Measurements from ENCODE around the gene CFAP57. TPM values are rescaled to one million over a fixed set of nuclear protein-coding genes. Genes with fewer than 3 reads are reported as not detected.

CFAP57 gene
- total RNA-seq, 1 donor from 2014 or later = not detected

- Histone ChIP-seq H3K36me3 (peaks cover 0 to 21% of the 10 kb centered on the region in 2 donors), H3K9me3 (no peaks in the 10 kb centered on the region), H3K27me3 (no peaks in the 10 kb centered on the region), H3K27ac (no peak overlapping the region), H3K4me1 (peaks cover 23% of the 10 kb centered on the region), H3K4me3 (peak overlapping the region; percentile 95 to 96)
- no peak for DNase-seq (ENCODE audit: extremely low spot score in 2 of 2)
- intact Hi-C loops (cut with DNase I) = no loop called here
- TF ChIP-seq, protein P1, sequence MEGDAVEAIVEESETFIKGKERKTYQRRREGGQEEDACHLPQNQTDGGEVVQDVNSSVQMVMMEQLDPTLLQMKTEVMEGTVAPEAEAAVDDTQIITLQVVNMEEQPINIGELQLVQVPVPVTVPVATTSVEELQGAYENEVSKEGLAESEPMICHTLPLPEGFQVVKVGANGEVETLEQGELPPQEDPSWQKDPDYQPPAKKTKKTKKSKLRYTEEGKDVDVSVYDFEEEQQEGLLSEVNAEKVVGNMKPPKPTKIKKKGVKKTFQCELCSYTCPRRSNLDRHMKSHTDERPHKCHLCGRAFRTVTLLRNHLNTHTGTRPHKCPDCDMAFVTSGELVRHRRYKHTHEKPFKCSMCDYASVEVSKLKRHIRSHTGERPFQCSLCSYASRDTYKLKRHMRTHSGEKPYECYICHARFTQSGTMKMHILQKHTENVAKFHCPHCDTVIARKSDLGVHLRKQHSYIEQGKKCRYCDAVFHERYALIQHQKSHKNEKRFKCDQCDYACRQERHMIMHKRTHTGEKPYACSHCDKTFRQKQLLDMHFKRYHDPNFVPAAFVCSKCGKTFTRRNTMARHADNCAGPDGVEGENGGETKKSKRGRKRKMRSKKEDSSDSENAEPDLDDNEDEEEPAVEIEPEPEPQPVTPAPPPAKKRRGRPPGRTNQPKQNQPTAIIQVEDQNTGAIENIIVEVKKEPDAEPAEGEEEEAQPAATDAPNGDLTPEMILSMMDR (IDR thresholded peaks at IDR 0.05) = no peak
- no peak for TF ChIP-seq POLR2A (IDR thresholded peaks at IDR 0.05)
- no peak for TF ChIP-seq POLR2AphosphoS5 (IDR thresholded peaks at IDR 0.05; ENCODE audit: insufficient read depth in 1 of 2, low read depth in 1 of 2)
These were observed 420 bp downstream of the CFAP57 start for GRCh38 chr1:43172527-43172972.

GRCh38 chr1:43174873-43175272, 2.7 kb downstream of the CFAP57 start:
- TF ChIP-seq POLR2AphosphoS5 (IDR thresholded peaks at IDR 0.05; ENCODE audit: insufficient read depth in 1 of 2, low read depth in 1 of 2) = no peak
- TF ChIP-seq POLR2A (IDR thresholded peaks at IDR 0.05) = no peak
- TF ChIP-seq, protein P1 (IDR thresholded peaks at IDR 0.05) = no peak
- no peaks in the 10 kb centered on the region for H3K27me3 ChIP-seq
- DNase-seq (ENCODE audit: extremely low spot score in 2 of 2) = no peak
- H3K9me3 ChIP-seq = no peaks in the 10 kb centered on the region
- H3K36me3 ChIP-seq = no peaks in the 10 kb centered on the region
- peaks cover 23% of the 10 kb centered on the region for H3K4me1 ChIP-seq
- H3K4me3 ChIP-seq = no peak overlapping the region
- intact Hi-C loops (cut with DNase I) = no loop called here
- H3K27ac ChIP-seq = no peak overlapping the region

DNA sequence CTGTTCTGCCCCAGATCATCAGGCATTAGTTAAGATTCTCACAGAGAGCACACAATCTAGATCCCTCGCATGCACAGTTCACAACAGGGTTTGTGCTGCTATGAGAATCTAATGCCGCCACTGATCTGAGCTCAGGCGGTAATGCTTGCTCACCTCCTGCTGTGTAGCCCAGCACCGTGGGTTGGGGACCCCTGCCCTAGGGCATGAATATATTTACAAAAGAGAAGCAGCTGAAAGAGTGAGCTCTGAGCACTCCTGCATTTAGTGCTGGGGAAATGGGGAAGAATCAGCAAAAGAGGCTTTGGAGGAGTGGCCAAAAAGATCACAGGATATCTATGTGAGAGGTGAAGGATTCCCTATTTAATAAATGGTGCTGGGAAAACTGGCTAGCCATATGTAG, 5.6 kb downstream of the CFAP57 start:
- intact Hi-C loops (cut with DNase I) = no loop called here

DNA sequence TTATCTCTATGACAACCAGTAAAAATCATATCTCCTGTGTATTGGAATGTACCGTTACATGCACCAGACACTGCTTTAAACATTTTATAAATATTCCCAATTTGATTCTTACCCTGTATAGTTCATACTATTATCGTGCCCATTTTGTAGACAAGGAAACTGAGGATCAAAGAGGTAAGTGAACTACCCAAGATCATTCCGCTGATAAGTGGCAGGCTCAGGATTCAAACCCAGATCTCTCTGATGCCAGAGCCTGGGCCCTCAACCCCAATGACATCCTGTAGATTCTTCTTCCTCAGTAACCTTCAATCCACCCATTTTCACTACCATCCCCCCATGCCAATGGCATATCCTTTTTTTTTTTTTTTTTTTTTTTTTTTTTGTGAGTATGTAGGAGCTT, 12.3 kb downstream of the CFAP57 start:
- no peak overlapping the region for H3K27ac ChIP-seq
- H3K4me3 ChIP-seq = no peak overlapping the region
- TF ChIP-seq, protein P1 (IDR thresholded peaks at IDR 0.05) = no peak
- no peak for TF ChIP-seq POLR2A (IDR thresholded peaks at IDR 0.05)
- TF ChIP-seq POLR2AphosphoS5 (IDR thresholded peaks at IDR 0.05; ENCODE audit: insufficient read depth in 1 of 2, low read depth in 1 of 2) = no peak
- H3K4me1 ChIP-seq = no peaks in the 10 kb centered on the region
- H3K27me3 ChIP-seq = no peaks in the 10 kb centered on the region
- intact Hi-C loops (cut with DNase I) = no loop called here
- no peaks in the 10 kb centered on the region for H3K9me3 ChIP-seq
- H3K36me3 ChIP-seq = no peaks in the 10 kb centered on the region
- DNase-seq (ENCODE audit: extremely low spot score in 2 of 2) = no peak

More for the DNA sequence above, 5.6 kb downstream of the CFAP57 start:
- no peak for TF ChIP-seq POLR2AphosphoS5 (IDR thresholded peaks at IDR 0.05; ENCODE audit: insufficient read depth in 1 of 2, low read depth in 1 of 2)
- TF ChIP-seq POLR2A (IDR thresholded peaks at IDR 0.05) = no peak
- TF ChIP-seq, protein P1 (IDR thresholded peaks at IDR 0.05) = no peak
- Histone ChIP-seq H3K36me3 (no peaks in the 10 kb centered on the region), H3K27me3 (no peaks in the 10 kb centered on the region), H3K9me3 (no peaks in the 10 kb centered on the region), H3K27ac (no peak overlapping the region), H3K4me1 (peaks cover 4% of the 10 kb centered on the region), H3K4me3 (no peak overlapping the region)
- no peak for DNase-seq (ENCODE audit: extremely low spot score in 2 of 2)

GRCh38 chr1:43184995-43185394, 12.9 kb downstream of the CFAP57 start:
- H3K4me1 ChIP-seq = no peaks in the 10 kb centered on the region
- no peaks in the 10 kb centered on the region for H3K36me3 ChIP-seq
- intact Hi-C loops (cut with DNase I) = no loop called here
- no peak overlapping the region for H3K27ac ChIP-seq
- H3K4me3 ChIP-seq = no peak overlapping the region
- H3K9me3 ChIP-seq = no peaks in the 10 kb centered on the region
- no peak for DNase-seq (ENCODE audit: extremely low spot score in 2 of 2)
- H3K27me3 ChIP-seq = no peaks in the 10 kb centered on the region
- TF ChIP-seq POLR2AphosphoS5 (IDR thresholded peaks at IDR 0.05; ENCODE audit: insufficient read depth in 1 of 2, low read depth in 1 of 2) = no peak
- TF ChIP-seq, protein P1 (IDR thresholded peaks at IDR 0.05) = no peak

Data from vagina (tissue), 2 donors.